GM19372 (cell line): ENCODE data around the gene PDLIM4.

Source experiments
- ATAC-seq: cut with Tn5 transposase; IDR thresholded peaks from one replicate; pipeline ENCODE4 v1.9.1; 2021; ENCODE audit warnings: mild to moderate bottlenecking, low read depth, moderate library complexity; ENCODE audit not compliant: unreplicated experiment

The PDLIM4 gene

DNA sequence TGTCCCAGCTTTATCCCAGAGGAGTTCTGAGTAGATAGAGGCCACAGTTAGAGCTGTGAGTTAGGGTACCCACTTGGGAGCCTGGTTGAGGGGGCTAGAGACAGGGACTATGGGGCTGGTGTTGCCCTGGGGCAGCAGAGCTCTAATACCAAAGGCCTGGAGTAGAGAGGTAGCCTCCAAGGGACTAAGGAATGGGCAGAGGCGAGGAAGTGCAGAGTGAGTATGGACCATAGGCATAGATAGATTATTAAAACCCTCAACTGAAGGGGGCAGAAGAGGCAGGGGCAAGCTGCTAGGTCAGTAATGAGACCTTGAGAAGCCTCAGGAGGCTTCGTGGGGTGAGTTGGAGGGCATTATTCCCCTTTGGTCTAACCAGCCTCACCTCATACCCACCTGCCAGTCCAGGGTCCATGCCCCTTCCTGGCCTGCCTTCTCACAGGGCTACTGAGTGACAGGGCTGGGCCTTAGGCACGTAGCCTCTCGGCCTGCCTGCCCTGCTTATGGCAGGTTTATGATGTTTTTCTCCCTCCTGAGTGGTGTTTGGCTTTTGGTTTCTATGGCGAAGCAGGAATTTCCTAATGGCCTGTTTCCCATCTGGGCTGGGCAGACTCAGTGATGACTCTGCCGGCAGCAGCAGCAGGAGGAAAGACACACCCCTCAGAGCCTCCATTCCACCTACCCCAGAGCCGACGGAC is 8.0 kb downstream of the PDLIM4 start:
- ATAC-seq = no peak

DNA sequence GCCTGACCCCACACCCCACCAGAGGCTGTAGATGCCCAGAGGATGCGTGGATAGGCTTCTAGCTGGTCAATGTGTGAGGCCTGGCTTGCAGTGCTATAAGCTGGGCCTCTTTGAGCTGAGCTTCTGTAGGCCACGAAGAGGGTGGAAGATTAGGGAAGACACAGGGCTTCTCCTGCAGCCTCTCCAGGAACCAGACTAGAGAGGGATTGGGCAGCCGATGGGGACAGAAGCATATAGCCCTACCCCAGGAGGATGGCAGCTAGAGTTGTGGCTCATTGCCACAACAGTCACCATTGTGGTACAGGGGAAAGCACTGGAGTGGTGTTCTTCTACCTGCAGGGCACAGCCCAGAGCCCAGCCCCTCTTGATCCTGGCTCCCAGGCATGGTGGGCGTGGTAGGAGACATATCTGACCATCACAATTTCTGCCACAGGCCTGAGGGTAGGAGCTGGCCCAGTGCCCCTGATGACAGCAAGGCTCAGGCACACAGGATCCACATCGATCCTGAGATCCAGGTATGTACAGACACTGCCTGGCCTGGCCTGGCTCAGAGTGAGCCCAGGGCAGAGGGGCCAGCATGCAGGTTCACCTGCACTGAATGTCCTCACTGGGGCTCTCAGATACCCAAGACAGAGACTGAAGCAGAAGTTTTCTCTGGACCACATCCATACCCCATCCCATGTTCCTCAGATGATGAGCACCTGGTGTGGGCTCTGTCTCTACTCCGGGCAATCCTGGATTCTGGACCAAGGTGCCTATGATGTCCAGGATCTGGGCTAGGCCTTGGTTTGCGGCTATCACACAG is 8.7 kb downstream of the PDLIM4 start:
- ATAC-seq = no peak

DNA sequence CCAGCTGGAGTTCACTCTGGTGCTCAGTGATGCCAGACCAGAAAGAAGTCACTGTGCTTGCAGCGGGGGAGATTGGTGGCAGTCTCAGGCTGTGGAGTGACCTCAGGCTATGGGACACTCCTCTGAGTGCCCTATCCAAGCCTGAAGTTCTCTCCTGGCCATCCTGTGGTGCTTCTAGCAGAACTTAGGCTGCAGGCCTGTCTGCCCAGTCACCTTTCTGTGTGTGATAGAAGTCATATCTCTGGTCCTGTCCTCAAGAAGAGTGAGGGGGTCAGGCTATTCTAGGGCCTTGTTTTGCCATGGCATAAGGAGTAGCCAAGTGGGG is 9.3 kb downstream of the PDLIM4 start:
- no peak for ATAC-seq

DNA sequence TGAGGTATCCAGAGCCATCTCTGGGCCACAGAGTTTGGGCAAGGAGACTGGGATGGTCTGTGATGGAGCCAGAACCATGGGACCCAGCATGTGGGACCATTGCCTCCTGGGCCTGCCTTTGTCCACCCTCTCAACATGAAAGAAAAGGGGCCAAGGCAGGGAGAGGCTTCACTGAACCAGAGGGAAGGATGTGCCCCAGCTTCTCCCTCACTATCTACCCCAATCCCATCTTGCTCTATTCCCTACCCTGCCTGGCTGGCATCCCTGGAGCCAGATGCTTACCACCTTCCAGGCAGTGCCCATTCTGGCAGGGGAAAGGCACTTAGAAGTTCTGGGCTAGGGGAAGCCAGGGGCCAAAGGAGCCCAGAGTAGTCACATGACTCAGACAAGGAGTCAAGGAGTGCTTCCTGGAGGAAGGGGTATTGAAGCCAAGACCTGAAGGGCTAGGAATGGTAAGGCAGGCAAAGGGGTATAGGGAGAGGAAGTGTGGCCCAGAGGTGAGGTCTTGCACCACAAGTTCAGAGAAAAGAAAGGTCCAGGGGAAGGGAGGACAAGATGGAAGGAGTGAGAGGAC is 9.8 kb downstream of the PDLIM4 start:
- ATAC-seq = no peak

DNA sequence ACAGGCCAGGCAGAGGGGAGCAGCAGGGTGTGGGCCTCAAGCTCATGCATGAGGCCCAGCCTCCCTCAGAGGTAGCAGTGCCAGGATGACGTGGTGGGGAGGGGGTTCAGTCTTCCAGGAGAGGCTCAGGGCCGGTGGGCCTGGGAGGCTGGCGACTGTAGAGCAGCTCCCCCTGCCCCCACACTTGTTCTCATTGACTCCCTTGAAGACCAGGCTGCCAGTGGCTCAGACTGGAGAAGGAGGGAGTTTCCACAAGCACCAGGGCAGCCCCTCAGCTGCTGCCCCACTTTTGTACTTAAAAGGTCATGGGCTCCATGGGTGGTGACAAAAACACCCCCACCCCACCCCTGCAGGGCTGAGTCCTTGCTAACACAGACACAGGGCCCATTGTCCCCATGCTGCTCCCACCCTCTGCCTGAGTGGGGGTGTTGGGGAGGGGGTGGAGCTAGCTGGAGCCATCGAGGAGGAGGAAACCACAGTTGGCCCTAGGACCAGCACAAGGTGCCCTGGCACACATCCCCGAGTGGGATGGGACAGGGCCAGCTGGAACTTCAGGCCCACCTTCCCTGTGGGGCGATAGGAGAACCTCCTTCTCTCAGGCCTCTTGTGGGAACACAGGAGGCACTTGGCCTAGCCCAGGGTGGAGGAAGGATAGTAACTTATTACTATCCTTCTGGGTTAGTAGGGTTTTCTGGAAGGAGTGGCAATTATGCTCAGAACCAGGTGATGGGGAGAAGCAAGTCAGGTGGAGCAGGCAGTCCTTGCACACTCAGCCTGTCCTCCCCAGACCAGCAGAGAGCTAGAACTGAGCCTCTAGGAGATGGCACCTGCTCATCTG is 10.7 kb downstream of the PDLIM4 start:
- ATAC-seq = no peak

DNA sequence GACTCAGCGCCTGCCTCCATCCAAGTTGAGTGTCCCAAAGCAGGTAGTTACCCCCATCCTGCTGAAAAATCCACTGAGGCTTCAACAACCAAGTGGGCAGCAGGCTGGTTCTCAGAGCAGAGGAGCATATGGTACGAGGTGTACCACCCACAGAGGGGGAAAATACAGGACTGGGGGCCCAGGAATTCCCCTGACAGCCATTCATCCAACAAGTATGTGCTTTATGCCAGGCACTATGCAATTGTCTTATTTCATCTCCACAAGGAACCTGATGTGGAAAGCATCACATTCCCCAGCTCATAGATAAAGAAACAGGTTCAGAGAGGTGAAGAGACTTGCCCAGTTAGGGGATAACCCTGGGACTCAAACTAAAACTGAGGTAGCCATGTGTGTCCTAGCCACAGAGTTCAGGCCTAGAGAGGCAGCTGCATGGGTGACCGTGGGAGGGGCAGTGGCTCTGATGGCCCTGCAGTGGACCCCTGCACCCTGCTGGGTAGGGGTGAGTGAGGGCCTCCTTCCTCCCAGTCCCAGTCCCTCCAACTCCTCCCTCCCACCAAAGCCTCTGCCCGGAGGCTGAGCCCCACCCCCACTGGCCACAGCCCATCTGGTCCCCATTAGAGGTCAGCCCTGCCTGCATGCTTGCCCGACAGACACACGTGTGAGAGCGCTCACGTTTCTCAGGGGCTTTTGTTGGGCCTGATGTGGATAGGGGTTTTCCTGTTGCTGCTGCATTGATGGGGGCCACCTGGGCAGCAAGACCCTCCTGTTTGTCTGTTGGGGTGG is 11.5 kb downstream of the PDLIM4 start:
- ATAC-seq = peak; percentile 46

DNA sequence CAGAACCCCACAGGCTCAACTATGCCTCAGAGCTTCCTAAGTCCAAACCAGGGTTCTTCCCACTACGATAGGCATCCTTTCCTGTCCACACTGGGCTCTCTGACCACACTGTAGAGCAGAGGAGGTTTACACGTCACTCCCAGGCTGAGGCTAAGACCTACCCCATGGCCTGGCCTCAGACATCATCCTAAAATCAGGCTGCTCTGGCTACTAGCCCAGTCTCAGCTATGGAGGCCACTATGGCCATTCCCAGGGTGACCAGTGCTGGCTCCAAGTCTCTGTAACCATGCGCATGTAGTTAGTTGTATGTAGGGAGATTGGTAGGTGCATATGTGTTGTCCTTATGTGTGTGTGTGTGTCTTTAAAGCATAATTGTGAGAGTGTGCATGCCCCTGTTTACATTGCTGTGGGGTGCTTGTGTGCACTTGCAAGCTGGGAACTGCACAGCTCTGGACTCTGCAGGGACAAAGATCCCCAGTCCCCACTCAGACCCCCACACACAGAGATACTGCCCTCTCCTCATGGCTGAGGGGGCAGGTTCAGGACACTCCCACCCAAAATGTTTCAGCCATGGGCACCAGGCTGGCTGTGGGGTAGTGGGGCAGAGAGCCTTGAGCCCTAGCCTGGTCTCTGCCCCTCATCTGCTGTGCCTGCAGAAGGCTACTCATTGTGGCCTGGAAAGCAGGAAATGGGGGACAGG is 12.3 kb downstream of the PDLIM4 start:
- no peak for ATAC-seq

DNA sequence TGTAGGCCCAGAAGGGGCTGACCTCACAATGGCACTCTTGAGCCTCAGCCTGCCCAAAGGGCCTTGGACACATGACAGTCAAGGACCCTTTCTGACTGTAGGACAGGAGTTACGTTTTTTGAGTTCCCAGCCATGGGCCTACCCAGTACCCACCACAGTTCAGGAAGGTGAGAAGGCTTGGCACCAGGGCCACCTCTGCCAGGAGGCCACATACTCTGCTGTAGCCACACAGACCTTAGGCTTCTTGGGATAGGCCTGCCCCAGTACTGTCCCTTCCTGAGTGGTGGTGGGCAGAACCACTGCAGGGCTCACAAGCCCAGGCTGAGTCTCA is 12.8 kb downstream of the PDLIM4 start:
- no peak for ATAC-seq

DNA sequence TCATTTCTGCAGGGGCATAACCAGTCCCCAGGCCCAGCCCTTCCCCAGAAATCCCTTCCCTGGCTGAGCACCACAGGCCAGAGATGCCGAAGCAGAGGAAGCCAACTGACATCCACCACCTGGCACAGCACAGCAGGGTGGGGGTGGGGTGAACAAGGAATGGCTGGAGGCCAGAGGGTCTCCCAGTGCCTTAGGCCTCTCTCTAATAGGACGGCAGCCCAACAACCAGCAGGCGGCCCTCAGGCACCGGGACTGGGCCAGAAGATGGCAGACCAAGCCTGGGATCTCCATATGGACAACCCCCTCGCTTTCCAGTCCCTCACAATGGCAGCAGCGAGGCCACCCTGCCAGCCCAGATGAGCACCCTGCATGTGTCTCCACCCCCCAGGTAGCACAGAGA is 13.2 kb downstream of the PDLIM4 start:
- no peak for ATAC-seq

DNA sequence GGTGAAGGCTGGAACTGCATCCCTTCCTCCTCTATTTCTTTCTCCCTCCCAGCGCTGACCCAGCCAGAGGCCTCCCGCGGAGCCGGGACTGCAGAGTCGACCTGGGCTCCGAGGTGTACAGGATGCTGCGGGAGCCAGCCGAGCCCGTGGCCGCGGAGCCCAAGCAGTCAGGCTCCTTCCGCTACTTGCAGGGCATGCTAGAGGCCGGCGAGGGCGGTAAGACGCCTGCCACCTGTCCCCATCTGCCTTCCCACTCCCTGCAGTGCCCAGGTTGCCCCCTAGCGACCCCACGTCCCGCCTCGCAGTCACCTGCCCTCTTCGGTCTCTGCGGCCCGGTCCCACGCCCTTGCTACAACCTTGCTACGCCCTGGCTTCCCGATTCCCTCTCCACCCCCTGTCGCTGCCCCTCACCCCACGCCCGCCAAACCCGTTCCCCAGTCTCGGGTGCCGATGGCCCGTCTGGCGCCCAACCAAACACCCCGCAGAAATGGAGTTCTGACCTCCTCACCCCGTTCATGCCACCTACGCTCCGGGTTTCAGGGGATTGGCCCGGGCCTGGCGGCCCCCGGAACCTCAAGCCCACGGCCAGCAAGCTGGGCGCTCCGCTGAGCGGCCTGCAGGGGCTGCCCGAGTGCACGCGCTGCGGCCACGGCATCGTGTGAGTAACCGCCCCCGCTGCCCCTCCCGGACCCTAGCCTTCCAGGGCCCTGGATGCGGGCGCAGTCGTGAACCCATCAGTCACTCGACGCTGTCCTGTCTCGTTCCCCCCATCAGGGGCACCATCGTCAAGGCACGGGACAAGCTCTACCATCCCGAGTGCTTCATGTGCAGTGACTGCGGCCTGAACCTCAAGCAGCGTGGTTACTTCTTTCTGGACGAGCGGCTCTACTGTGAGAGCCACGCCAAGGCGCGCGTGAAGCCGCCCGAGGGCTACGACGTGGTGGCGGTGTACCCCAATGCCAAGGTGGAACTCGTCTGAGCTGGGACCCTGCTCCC is 14.1 kb downstream of the PDLIM4 start:
- ATAC-seq = no peak

DNA sequence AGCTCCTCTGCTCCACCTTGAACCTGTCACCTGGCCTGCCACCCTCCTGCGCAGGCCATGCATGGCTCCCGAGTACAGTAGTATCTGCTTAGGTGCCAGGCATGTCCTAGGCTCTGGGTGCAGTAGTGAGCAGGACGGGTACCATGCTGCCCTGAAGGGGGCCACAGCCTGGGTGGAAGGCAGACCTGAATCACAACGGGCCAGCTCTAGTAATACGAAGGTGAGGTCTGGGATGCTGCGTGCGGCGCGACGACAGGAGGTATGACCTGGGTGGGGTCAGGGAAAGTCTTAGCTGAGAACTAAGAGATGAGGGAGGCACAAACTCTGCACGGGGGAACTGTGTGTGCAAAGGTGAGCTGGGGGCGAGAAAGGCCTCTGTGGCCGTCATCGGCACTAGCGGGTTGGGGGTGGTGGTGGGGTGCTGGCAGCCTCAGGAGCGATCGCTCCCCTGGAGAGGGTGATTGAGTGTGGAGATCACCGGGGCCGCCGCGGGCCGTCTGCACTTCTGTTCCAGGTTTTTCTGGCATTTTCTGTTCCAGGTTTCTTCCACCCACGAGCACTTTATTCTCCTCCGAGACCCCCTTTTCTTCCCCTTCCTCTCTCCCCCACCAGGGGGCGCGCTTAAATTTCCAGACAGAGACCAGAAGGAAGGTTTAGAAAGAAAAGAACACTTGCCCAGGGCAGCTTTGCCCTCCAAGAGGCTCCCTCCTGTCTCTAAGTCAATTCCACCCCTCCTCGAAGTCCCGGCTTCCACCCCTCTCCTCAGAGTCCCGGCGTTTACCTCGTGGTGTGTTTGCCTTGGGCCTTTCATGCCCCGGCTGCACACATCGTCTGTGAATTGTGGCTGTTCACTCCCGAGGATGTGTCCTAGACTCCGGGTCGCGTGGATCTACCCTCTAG is 15.1 kb downstream of the PDLIM4 start:
- no peak for ATAC-seq

DNA sequence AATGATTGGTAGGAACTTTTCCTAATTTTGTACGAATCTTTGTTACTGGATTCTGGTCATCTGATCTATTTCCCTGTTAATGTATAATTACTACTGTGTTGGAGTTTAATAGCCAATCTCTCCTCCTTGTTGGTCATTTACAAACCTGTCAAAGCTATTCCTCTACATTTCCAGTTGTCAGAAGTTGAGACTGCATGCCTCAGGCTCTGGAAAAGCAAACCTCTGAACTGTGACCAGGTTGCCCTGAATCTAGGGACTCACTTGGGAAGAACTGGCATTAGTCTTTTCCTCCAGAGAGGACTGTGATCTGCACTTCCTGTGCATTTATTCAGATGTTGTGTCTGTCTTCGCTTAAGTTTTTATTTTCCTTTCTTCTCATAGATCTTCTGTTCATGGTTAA is 16.1 kb downstream of the PDLIM4 start:
- no peak for ATAC-seq

DNA sequence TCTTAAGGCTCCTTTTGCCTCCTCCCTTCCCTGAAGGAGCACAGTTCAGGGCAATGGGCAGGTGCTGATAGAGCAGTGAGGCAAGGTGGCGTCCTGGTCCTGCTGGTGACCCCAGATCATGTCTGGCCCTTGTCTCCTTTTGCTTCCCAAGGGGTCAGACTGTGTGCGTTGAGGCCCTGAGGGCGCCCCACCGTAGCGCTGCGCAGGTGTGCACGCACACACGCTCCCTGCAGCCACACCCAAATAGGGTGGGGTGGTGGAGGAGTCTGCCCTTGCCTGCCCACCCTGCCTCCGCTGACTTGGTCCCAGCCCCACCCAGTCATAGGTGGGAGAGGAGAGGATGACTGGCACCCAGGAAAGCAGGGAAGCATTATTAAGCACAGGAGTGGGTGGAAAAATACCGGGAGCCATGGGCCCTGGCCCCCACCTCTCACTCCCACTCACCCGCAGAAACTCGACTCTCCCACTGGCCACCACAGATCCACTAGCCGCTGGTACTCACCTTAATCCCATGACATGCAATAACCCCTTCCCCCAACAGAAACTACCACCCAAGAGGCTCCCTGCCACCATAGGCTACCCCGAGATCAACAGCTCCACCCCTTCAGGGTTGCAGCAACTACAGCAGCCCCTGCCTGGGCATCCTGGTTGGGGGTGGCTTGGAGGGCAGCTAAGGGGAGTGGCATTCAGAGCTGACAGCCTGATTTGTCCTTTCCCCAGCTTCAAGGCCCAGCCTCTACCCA is 16.7 kb downstream of the PDLIM4 start:
- ATAC-seq = no peak

DNA sequence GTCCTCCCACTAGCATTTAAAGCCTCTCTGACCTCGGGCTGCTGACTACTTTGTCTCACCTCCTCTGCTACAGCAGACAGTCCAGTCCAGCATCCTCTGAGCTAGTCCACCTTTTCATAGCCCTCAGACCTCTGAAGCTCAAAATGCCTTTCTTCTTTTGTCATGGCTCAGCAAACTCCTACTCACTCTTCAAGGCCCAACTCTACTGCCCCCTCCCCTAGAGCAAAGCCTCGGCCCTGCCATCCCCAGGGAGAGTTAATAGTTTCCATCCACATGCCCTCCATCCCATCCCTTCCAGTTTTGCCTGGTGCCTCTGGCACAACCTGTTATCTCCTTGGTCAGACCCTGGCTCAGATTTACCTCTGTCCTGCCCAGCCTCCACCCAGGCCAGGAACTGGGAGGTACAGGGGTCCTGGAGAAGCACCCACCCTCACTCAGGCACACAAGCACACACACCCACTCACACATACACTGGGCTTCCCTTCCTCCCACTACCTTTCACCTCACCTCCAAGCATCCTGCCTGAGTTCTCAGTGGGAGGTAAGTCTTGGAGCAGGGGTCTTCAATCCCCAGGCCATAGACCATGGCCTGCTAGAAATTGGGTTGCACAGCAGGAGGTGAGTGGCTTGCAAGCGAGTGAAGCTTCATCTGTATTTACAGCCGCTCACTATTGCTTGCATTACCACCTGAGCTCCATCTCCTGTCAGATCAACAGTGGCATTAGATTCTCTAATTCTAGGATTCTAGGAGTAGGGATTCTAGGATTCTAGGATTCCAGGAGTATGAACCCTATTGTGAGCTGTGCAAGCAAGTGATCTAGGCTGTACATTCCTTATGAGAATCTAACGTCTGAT is 18.1 kb downstream of the PDLIM4 start:
- ATAC-seq = no peak

DNA sequence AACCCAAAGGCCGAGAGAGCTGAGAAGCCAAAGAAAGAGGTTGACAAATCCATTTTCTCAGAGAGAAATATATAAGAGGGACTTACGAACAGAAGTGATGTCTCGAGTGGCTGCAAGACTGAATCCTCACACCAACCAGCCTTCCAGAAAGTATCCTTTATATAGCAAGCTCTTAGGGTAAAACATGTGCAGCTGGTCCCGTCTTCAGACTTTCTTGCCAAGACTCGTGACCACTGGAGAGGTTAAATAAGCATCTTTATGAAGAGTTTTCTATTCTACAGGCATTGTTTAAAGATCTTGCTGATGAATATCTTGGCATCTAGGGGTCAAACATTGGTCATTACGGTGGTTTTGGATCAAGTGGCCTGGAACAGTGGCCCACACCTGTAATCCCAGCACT is 19.8 kb downstream of the PDLIM4 start:
- no peak for ATAC-seq
